Smooth muscle cell (in vitro differentiated cells): ENCODE results near the gene SUSD6. TPM values are rescaled to one million over a fixed set of nuclear protein-coding genes. Genes with fewer than 3 reads are reported as not detected.

Source experiments
- DNase-seq: peaks from one replicate; lab custom pipeline; 2025; ENCODE audit not compliant: unreplicated experiment; lab: John Stamatoyannopoulos, UW
- H2AFZ ChIP-seq: fragments of 200-600 bp; sonication (generic); 2 replicates; pipeline ENCODE4 v1.6.0; 2016; ENCODE audit warnings: antibody characterized with exemption, low read depth, mild to moderate bottlenecking
- H3F3A ChIP-seq: fragments of 200-600 bp; sonication (generic); 2 replicates; pipeline ENCODE4 v1.6.0; 2017; ENCODE audit warnings: antibody characterized with exemption, low read depth
- H3K27ac ChIP-seq: fragments of 200-600 bp; sonication (generic); 2 replicates; pipeline ENCODE4 v1.5.1; 2016; ENCODE audit warnings: low read depth, mild to moderate bottlenecking
- H3K27me3 ChIP-seq: fragments of 200-600 bp; sonication (generic); 2 replicates; pipeline ENCODE4 v1.6.1; 2016; ENCODE audit warnings: low read depth, mild to moderate bottlenecking
- H3K36me3 ChIP-seq: fragments of 200-600 bp; sonication (generic); 2 replicates; pipeline ENCODE4 v1.5.1; 2016; ENCODE audit warnings: low read depth
- H3K4me1 ChIP-seq: fragments of 200-600 bp; sonication (generic); 2 replicates; pipeline ENCODE4 v1.5.1; 2016; ENCODE audit warnings: low read depth
- H3K4me2 ChIP-seq: fragments of 200-600 bp; sonication (generic); 2 replicates; pipeline ENCODE4 v1.6.0; 2016; ENCODE audit warnings: mild to moderate bottlenecking
- H3K4me3 ChIP-seq: fragments of 200-600 bp; sonication (generic); 2 replicates; pipeline ENCODE4 v1.5.1; 2016; ENCODE audit warnings: mild to moderate bottlenecking
- H3K79me2 ChIP-seq: fragments of 200-600 bp; sonication (generic); 2 replicates; pipeline ENCODE4 v1.6.0; 2016; ENCODE audit warnings: low read depth, mild to moderate bottlenecking
- H3K9ac ChIP-seq: fragments of 200-600 bp; sonication (generic); 2 replicates; pipeline ENCODE4 v1.6.0; 2016; ENCODE audit warnings: low read depth
- H3K9me3 ChIP-seq: fragments of 200-600 bp; sonication (generic); replicated peaks from 2 replicates; pipeline ENCODE4 v1.5.1; 2016; ENCODE audit warnings: low read depth
- H4K20me1 ChIP-seq: fragments of 200-600 bp; sonication (generic); 2 replicates; pipeline ENCODE4 v1.6.0; 2016; ENCODE audit warnings: low read depth
- WGBS: methylation state at CpG from one replicate; pipeline ENCODE4 v1.1.7; 2016; ENCODE audit warnings: low lambda C conversion rate; 5-methylcytosine and 5-hydroxymethylcytosine counted together
- polyA plus RNA-seq: library from polyadenylated mRNA; unstranded; fragments of >200 nt; fragmentation: Nextera tagmentation; extraction: Ambion mirVana; gene quantifications from 2 replicates; pipeline ENCODE4 v1.2.1, GENCODE V29; 2016
- total RNA-seq: library from RNA; depleted of rRNA; stranded (reverse); fragments of >200 nt; gene quantifications from 2 replicates; pipeline ENCODE4 v1.2.3, GENCODE V29; 2014
- TF ChIP-seq, protein P1 (sequence below): fragments of 200-600 bp; sonication (generic); IDR thresholded peaks from 2 replicates; pipeline ENCODE4 v1.5.1; 2017; ENCODE audit warnings: borderline replicate concordance, mild to moderate bottlenecking, antibody characterized with exemption; ENCODE audit not compliant: insufficient read depth, poor library complexity, severe bottlenecking

The SUSD6 gene
- total and polyA plus RNA-seq, 2 experiments from 2014 or later: 15.8 to 25.9 TPM

DNA sequence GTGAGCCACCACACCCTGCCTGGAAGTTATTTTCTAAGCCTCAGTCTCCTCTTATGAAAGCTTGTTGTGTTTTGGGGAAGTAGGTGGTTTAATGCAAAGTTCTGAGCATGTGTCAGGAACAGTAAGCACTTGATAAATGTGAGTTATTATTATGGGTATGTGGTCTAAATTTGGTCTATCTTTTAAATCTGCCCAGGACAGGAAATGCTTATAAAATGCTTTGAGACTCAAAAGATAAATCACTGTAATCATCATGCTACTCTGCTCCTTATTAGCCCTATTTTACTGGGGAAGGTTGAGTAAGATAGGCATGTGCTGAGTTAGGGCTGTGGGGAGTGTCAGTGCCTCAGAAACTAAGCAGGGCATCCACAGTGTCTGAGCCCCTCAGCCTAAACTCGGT lies 142.5 kb downstream of the SUSD6 start:
- Histone ChIP-seq H4K20me1 (no peaks in the 10 kb centered on the region), H3K27me3 (no peaks in the 10 kb centered on the region), H3K4me2 (no peak overlapping the region), H3K4me3 (no peak overlapping the region), H3K36me3 (no peaks in the 10 kb centered on the region), H3K9ac (no peak overlapping the region), H3K9me3 (no peaks in the 10 kb centered on the region), H3F3A (no peaks in the 10 kb centered on the region), H3K27ac (no peak overlapping the region), H3K79me2 (no peaks in the 10 kb centered on the region), H2AFZ (no peak overlapping the region), H3K4me1 (no peaks in the 10 kb centered on the region)
- DNase-seq: no peak
- TF ChIP-seq, protein P1, sequence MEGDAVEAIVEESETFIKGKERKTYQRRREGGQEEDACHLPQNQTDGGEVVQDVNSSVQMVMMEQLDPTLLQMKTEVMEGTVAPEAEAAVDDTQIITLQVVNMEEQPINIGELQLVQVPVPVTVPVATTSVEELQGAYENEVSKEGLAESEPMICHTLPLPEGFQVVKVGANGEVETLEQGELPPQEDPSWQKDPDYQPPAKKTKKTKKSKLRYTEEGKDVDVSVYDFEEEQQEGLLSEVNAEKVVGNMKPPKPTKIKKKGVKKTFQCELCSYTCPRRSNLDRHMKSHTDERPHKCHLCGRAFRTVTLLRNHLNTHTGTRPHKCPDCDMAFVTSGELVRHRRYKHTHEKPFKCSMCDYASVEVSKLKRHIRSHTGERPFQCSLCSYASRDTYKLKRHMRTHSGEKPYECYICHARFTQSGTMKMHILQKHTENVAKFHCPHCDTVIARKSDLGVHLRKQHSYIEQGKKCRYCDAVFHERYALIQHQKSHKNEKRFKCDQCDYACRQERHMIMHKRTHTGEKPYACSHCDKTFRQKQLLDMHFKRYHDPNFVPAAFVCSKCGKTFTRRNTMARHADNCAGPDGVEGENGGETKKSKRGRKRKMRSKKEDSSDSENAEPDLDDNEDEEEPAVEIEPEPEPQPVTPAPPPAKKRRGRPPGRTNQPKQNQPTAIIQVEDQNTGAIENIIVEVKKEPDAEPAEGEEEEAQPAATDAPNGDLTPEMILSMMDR: no peak
- 88% methylated on average over 1 of the region's 1 CpG for WGBS

DNA sequence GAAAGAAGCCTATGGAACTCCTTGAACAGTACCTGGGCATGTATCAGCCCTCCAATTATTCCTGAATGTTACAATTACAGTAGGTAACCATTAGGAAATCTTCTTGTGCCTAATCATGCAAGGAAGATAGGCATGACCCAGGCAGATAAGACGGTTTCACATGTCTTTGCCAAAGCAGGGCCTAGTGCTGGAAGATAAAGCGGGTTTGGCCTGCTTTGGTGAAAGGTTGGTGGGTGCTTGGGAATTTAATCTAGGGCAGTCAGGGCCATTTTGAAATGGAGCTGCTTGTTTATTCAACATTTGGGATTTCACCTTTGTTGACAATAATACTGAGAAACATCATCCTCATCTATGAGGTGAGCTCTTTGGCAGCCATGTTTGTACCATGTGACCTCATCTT lies 143.1 kb downstream of the SUSD6 start:
- Histone ChIP-seq H3K27me3 (no peaks in the 10 kb centered on the region), H3K9me3 (no peaks in the 10 kb centered on the region), H3K4me3 (no peak overlapping the region), H2AFZ (no peak overlapping the region), H3K27ac (no peak overlapping the region), H3F3A (no peaks in the 10 kb centered on the region), H3K9ac (no peak overlapping the region), H4K20me1 (no peaks in the 10 kb centered on the region), H3K79me2 (no peaks in the 10 kb centered on the region), H3K4me2 (no peak overlapping the region), H3K36me3 (no peaks in the 10 kb centered on the region), H3K4me1 (no peaks in the 10 kb centered on the region)
- TF ChIP-seq, protein P1: no peak
- WGBS: 97% methylated on average over 2 of the region's 2 CpGs
- no peak for DNase-seq

DNA sequence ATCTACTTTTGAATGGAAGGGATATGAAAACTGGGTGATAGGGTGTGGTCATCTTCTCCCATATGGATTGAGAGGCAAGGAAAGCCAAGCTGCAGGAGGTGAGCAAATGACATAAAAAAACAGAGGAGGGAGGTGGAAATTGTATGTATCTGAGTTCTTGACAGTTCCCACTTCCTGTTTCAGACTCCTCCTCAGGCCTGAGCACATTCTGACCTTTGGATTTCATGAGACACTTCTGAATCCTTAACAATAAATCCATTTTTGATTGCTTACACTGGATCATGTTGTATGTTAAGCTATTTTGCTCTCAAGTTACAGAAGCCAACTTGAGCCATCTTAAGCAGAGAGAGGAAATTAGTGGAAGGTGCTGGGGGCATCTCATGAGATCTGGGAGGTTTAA lies 143.9 kb downstream of the SUSD6 start:
- H3K4me1 ChIP-seq: no peaks in the 10 kb centered on the region
- H3K27ac ChIP-seq: no peak overlapping the region
- no peaks in the 10 kb centered on the region for H3K9me3 ChIP-seq
- TF ChIP-seq, protein P1: no peak
- H3K4me2 ChIP-seq: no peak overlapping the region
- no peaks in the 10 kb centered on the region for H3F3A ChIP-seq
- no peak overlapping the region for H2AFZ ChIP-seq
- H3K9ac ChIP-seq: no peak overlapping the region
- no peaks in the 10 kb centered on the region for H3K27me3 ChIP-seq
- no peaks in the 10 kb centered on the region for H3K36me3 ChIP-seq
- no peaks in the 10 kb centered on the region for H3K79me2 ChIP-seq
- no peak overlapping the region for H3K4me3 ChIP-seq
- no peak for DNase-seq
- no peaks in the 10 kb centered on the region for H4K20me1 ChIP-seq

DNA sequence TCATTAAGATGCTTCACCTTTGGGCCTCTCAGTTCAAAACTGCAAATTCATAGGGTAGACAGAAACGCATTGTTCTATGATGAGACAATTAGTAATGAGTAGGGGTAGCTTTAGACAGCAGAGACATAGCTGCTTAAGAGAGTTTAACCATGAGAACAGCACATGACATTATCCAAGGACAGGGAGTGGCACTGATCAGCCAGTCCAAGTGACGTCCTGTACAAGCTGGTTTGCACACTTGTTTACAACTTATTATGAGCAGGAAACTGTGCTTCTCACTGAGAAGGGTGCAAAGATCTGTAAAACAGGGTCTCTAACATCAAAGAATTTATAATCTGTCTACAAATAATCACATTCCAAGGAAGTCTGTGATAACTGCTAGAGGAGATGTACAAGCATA lies 144.4 kb downstream of the SUSD6 start:
- H3K9me3 ChIP-seq: no peaks in the 10 kb centered on the region

More for the DNA sequence above, 144.4 kb downstream of the SUSD6 start:
- no peak for DNase-seq
- H3K27ac ChIP-seq: no peak overlapping the region
- 58% methylated on average over 2 of the region's 2 CpGs for WGBS
- H3F3A ChIP-seq: no peaks in the 10 kb centered on the region
- no peak overlapping the region for H2AFZ ChIP-seq
- H3K4me2 ChIP-seq: no peak overlapping the region
- TF ChIP-seq, protein P1: no peak
- H3K4me3 ChIP-seq: no peak overlapping the region
- H3K27me3 ChIP-seq: no peaks in the 10 kb centered on the region
- H4K20me1 ChIP-seq: no peaks in the 10 kb centered on the region
- H3K9ac ChIP-seq: no peak overlapping the region
- no peaks in the 10 kb centered on the region for H3K36me3 ChIP-seq
- no peaks in the 10 kb centered on the region for H3K4me1 ChIP-seq
- H3K79me2 ChIP-seq: no peaks in the 10 kb centered on the region
